GM12865 (cell line): ENCODE results near the gene TTC28.

ENCODE experiments used
- DNase-seq: peaks from one replicate; pipeline ENCODE4 v3.0.0; 2010; ENCODE audit warnings: low read depth
- H3K4me3 ChIP-seq: 2 replicates; pipeline ENCODE4 v1.5.1; 2011; ENCODE audit warnings: mild to moderate bottlenecking, low read depth, low read length, control low read depth
- TF ChIP-seq, protein P1 (sequence below): IDR thresholded peaks from 2 replicates; pipeline ENCODE4 v1.5.1; 2011; ENCODE audit warnings: low read length, control low read depth, low read depth, inconsistent platforms; ENCODE audit not compliant: insufficient read depth; ENCODE audit errors: missing control alignments

The TTC28 gene

GRCh38 chr22:28034145-28034759 is 645.4 kb downstream of the TTC28 start:
- DNase-seq = no peak
- no peak overlapping the region for H3K4me3 ChIP-seq
- TF ChIP-seq, protein P1, sequence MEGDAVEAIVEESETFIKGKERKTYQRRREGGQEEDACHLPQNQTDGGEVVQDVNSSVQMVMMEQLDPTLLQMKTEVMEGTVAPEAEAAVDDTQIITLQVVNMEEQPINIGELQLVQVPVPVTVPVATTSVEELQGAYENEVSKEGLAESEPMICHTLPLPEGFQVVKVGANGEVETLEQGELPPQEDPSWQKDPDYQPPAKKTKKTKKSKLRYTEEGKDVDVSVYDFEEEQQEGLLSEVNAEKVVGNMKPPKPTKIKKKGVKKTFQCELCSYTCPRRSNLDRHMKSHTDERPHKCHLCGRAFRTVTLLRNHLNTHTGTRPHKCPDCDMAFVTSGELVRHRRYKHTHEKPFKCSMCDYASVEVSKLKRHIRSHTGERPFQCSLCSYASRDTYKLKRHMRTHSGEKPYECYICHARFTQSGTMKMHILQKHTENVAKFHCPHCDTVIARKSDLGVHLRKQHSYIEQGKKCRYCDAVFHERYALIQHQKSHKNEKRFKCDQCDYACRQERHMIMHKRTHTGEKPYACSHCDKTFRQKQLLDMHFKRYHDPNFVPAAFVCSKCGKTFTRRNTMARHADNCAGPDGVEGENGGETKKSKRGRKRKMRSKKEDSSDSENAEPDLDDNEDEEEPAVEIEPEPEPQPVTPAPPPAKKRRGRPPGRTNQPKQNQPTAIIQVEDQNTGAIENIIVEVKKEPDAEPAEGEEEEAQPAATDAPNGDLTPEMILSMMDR = no peak

DNA sequence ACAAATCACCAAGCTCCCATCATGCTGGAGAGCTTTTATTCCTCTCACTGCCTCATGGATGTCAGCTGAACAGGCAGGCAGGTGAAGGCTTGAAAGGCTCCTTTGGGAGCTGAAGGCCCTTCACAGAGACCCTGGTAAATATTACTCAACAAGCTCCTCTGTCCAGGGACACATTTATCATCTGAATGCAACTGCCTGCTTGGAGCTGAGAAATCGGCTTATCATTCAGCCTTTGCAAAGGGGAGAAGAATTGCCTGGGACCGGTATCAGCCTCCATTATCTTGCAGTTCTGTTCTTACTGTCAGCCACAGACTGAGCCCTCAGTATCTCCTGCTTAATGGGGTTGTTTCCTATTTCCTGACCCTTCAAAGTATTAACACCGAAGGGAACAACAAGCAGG is 646.8 kb downstream of the TTC28 start:
- no peak for DNase-seq
- H3K4me3 ChIP-seq = no peak overlapping the region
- TF ChIP-seq, protein P1 = no peak

- DNase-seq = no peak
- no peak overlapping the region for H3K4me3 ChIP-seq
- TF ChIP-seq, protein P1 = no peak
Measured at GRCh38 chr22:28031383-28031922, 648.2 kb downstream of the TTC28 start.

GRCh38 chr22:28030473-28030872 is 649.2 kb downstream of the TTC28 start:
- TF ChIP-seq, protein P1 = no peak
- no peak for DNase-seq
- H3K4me3 ChIP-seq = no peak overlapping the region

DNA sequence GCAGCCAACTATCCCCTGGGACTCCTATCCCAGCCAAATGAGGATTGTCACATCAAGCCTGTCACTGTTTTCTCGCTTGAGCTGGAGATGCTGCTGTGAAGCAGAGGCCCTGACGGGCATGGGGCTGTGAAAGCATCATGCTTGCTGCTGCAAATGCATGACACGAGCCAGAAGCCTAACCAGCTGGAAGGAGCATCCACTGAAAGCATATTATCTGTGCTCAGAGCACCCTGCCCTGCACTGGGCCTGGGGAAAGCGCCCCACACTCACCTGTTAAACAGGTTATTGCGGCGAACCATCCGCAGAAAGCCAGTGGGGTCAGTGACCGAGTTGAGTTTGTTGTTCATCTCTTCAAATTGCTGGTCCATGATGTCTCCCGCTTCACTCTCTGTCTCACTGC is 649.7 kb downstream of the TTC28 start:
- no peak for DNase-seq
- H3K4me3 ChIP-seq = no peak overlapping the region
- TF ChIP-seq, protein P1 = no peak

- no peak for DNase-seq
- TF ChIP-seq, protein P1 = no peak
- no peak overlapping the region for H3K4me3 ChIP-seq
Measured at GRCh38 chr22:28029201-28029948, 650.3 kb downstream of the TTC28 start.
